ENCODE data around the gene SERPINA12.
A peak's percentile ranks its signal among the peaks of the same experiment; 100 is the strongest.

- TF ChIP-seq CTCF (IDR thresholded peaks at IDR 0.05 in 2 of 3, conservative IDR thresholded peaks at IDR 0.05 in 1 of 3; ENCODE audit: borderline replicate concordance in 1 of 3, insufficient read depth in 1 of 3, low read depth in 2 of 3, low read length in 2 of 3) (peak in 1 of 3 experiments; percentile 31; a peak in 2 of 6 replicates), YY1 (IDR thresholded peaks at IDR 0.05; ENCODE audit: extremely low read depth, insufficient replicate concordance, low read depth, low read length) (no peak), TCF7L2 (IDR thresholded peaks at IDR 0.05; ENCODE audit: borderline replicate concordance, extremely low read depth, insufficient read depth, insufficient read length) (no peak), CEBPB (IDR thresholded peaks at IDR 0.05; ENCODE audit: low read depth) (no peak), EZH2 (IDR thresholded peaks at IDR 0.05) (no peak), POLR2A (IDR thresholded peaks at IDR 0.05; ENCODE audit: borderline replicate concordance, extremely low read depth, insufficient read depth, insufficient read length) (no peak), FOSL1 (IDR thresholded peaks at IDR 0.05; ENCODE audit: low read depth) (no peak), POLR2AphosphoS5 (IDR thresholded peaks at IDR 0.05; ENCODE audit: low read depth, low read length) (no peak), SRF (IDR thresholded peaks at IDR 0.05; ENCODE audit: low read depth) (no peak), MAX (IDR thresholded peaks at IDR 0.05) (no peak), SIN3A (IDR thresholded peaks at IDR 0.05; ENCODE audit: low read depth) (no peak), RAD21 (IDR thresholded peaks at IDR 0.05; ENCODE audit: low read depth) (no peak), EZH2phosphoT487 (IDR thresholded peaks at IDR 0.05; ENCODE audit: borderline replicate concordance) (no peak)
- TF ChIP-seq, protein P1, sequence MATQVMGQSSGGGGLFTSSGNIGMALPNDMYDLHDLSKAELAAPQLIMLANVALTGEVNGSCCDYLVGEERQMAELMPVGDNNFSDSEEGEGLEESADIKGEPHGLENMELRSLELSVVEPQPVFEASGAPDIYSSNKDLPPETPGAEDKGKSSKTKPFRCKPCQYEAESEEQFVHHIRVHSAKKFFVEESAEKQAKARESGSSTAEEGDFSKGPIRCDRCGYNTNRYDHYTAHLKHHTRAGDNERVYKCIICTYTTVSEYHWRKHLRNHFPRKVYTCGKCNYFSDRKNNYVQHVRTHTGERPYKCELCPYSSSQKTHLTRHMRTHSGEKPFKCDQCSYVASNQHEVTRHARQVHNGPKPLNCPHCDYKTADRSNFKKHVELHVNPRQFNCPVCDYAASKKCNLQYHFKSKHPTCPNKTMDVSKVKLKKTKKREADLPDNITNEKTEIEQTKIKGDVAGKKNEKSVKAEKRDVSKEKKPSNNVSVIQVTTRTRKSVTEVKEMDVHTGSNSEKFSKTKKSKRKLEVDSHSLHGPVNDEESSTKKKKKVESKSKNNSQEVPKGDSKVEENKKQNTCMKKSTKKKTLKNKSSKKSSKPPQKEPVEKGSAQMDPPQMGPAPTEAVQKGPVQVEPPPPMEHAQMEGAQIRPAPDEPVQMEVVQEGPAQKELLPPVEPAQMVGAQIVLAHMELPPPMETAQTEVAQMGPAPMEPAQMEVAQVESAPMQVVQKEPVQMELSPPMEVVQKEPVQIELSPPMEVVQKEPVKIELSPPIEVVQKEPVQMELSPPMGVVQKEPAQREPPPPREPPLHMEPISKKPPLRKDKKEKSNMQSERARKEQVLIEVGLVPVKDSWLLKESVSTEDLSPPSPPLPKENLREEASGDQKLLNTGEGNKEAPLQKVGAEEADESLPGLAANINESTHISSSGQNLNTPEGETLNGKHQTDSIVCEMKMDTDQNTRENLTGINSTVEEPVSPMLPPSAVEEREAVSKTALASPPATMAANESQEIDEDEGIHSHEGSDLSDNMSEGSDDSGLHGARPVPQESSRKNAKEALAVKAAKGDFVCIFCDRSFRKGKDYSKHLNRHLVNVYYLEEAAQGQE (IDR thresholded peaks at IDR 0.05; ENCODE audit: low read depth) = no peak
These were observed 49.6 kb upstream of the SERPINA12 start for GRCh38 chr14:94558842-94559241.

All from HCT116 (cell line).